Retina (tissue), 1 donor: ENCODE results near the gene PLTP.

Experiments
- DNase-seq: peaks from one replicate; pipeline ENCODE4 v3.0.0-alpha.2; 2016

The PLTP gene

GRCh38 chr20:45867819-45868176, 44.2 kb downstream of the PLTP start:
- DNase-seq: no peak

- DNase-seq: no peak
Measured at GRCh38 chr20:45867136-45867818, 44.7 kb downstream of the PLTP start.

GRCh38 chr20:45866454-45866853, 45.5 kb downstream of the PLTP start:
- DNase-seq: no peak

- no peak for DNase-seq
Measured at GRCh38 chr20:45863543-45864470, 48.1 kb downstream of the PLTP start.

- no peak for DNase-seq
Measured at GRCh38 chr20:45861221-45862075, 50.5 kb downstream of the PLTP start.

GRCh38 chr20:45860560-45861220, 51.3 kb downstream of the PLTP start:
- DNase-seq: no peak

GRCh38 chr20:45859916-45860315, 52.0 kb downstream of the PLTP start:
- no peak for DNase-seq

GRCh38 chr20:45857882-45858216, 54.1 kb downstream of the PLTP start:
- DNase-seq: no peak

GRCh38 chr20:45857114-45857881, 54.7 kb downstream of the PLTP start, which contains the start of the genes ACOT8 and ZSWIM3:
Gene ACOT8, minus strand, starts transcription at chr20:45857392. Its CDS starts 77 bp downstream, at chr20:45857315.
Gene ZSWIM3, plus strand, starts transcription at chr20:45857614. Its CDS starts 212 bp downstream, at chr20:45857826.
- peak; percentile 96 for DNase-seq

- DNase-seq: no peak
Measured at GRCh38 chr20:45853484-45853883, 58.5 kb downstream of the PLTP start.

GRCh38 chr20:45852326-45852725, 59.6 kb downstream of the PLTP start:
- no peak for DNase-seq

GRCh38 chr20:45851501-45851900, 60.5 kb downstream of the PLTP start:
- DNase-seq: no peak

- DNase-seq: no peak
Measured at GRCh38 chr20:45850926-45851325, 61.0 kb downstream of the PLTP start.

GRCh38 chr20:45850238-45850637, 61.7 kb downstream of the PLTP start:
- DNase-seq: no peak

GRCh38 chr20:45848969-45849582, 62.9 kb downstream of the PLTP start:
- DNase-seq: no peak
